ENCODE results near the gene PLCB1. TPM values are rescaled to one million over a fixed set of nuclear protein-coding genes. Genes with fewer than 3 reads are reported as not detected.

Gene PLCB1
- polyA plus RNA-seq, 4 donors = 1.8 to 5.4 (median 2.0) TPM

- Histone ChIP-seq H3K36me3 (ENCODE audit: control insufficient read depth in 3 of 3, insufficient read depth in 2 of 3, low read depth in 1 of 3, low read length in 3 of 3) (no peaks in the 10 kb centered on the region), H3K27me3 (ENCODE audit: control insufficient read depth in 3 of 3, insufficient read depth in 3 of 3, low read length in 3 of 3) (no peaks in the 10 kb centered on the region), H3K4me3 (ENCODE audit: low read depth in 1 of 3, low read length in 3 of 3) (no peak overlapping the region), H3K4me1 (ENCODE audit: control insufficient read depth in 3 of 3, insufficient read depth in 2 of 3, low read depth in 1 of 3, low read length in 2 of 3) (no peaks in the 10 kb centered on the region), H3K9me3 (ENCODE audit: control insufficient read depth in 2 of 2, insufficient read depth in 1 of 2, low read depth in 1 of 2, low read length in 1 of 2) (no peaks in the 10 kb centered on the region), H3K27ac (ENCODE audit: low read depth in 1 of 3, low read length in 2 of 3) (no peak overlapping the region)
- FAIRE-seq = no peak
- DNase-seq = no peak
- WGBS, 3 donors = 67 to 82% (median 72%) methylated on average over 2 of the region's 2 CpGs
These were observed 311.5 kb downstream of the PLCB1 start for GRCh38 chr20:8443464-8444072.

- WGBS, 3 donors = 67 to 84% (median 76%) methylated on average over 3 of the region's 3 CpGs
- no peaks in the 10 kb centered on the region for H3K9me3 ChIP-seq (ENCODE audit: control insufficient read depth in 2 of 2, insufficient read depth in 1 of 2, low read depth in 1 of 2, low read length in 1 of 2)
- FAIRE-seq (no peak), DNase-seq (peak in 1 of 2 donors; percentile 54)
- H3K27ac ChIP-seq (ENCODE audit: low read depth in 1 of 3, low read length in 2 of 3) = no peak overlapping the region
- no peaks in the 10 kb centered on the region for H3K27me3 ChIP-seq (ENCODE audit: control insufficient read depth in 3 of 3, insufficient read depth in 3 of 3, low read length in 3 of 3)
- H3K4me1 ChIP-seq (ENCODE audit: control insufficient read depth in 3 of 3, insufficient read depth in 2 of 3, low read depth in 1 of 3, low read length in 2 of 3) = no peaks in the 10 kb centered on the region
- H3K36me3 ChIP-seq (ENCODE audit: control insufficient read depth in 3 of 3, insufficient read depth in 2 of 3, low read depth in 1 of 3, low read length in 3 of 3) = no peaks in the 10 kb centered on the region
- H3K4me3 ChIP-seq (ENCODE audit: low read depth in 1 of 3, low read length in 3 of 3) = no peak overlapping the region
These were observed 315.4 kb downstream of the PLCB1 start for GRCh38 chr20:8447262-8448120.

GRCh38 chr20:8449123-8449522 is 317.1 kb downstream of the PLCB1 start:
- H3K27me3 ChIP-seq (ENCODE audit: control insufficient read depth in 3 of 3, insufficient read depth in 3 of 3, low read length in 3 of 3) = no peaks in the 10 kb centered on the region
- FAIRE-seq = no peak
- H3K9me3 ChIP-seq (ENCODE audit: control insufficient read depth in 2 of 2, insufficient read depth in 1 of 2, low read depth in 1 of 2, low read length in 1 of 2) = no peaks in the 10 kb centered on the region
- WGBS, 3 donors = 77 to 93% (median 92%) methylated on average over 5 of the region's 5 CpGs
- no peaks in the 10 kb centered on the region for H3K36me3 ChIP-seq (ENCODE audit: control insufficient read depth in 3 of 3, insufficient read depth in 2 of 3, low read depth in 1 of 3, low read length in 3 of 3)
- no peak overlapping the region for H3K27ac ChIP-seq (ENCODE audit: low read depth in 1 of 3, low read length in 2 of 3)
- H3K4me3 ChIP-seq (ENCODE audit: low read depth in 1 of 3, low read length in 3 of 3) = no peak overlapping the region
- H3K4me1 ChIP-seq (ENCODE audit: control insufficient read depth in 3 of 3, insufficient read depth in 2 of 3, low read depth in 1 of 3, low read length in 2 of 3) = no peaks in the 10 kb centered on the region
- no peak for DNase-seq

DNA sequence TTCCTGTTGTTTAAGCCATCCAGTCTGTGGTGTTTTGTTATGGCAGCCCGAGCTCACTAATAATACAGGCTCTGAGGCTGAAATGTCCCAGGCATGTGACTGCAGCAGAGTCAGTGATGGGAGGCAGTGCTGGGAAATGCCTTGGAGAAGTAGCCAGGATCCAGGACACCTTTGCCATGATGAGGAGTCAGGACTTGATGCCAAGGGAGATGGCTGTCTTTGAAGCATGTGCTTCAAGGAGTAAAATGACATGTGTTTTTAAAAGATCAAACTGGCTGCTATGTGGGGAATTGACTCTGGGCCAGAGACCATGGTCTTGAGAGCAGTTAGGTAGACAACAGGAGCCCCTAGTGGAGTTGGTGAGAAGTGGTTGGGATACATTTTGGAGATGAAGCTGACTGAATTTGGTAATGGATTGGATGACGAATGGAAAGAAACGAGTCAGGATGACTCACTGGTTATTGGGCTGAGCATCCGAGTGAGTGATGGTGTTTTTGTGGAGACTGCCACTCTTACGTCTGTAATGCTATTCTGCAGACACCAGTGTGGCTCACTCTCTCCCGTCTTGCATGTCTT is 322.2 kb downstream of the PLCB1 start:
- Histone ChIP-seq H3K36me3 (ENCODE audit: control insufficient read depth in 3 of 3, insufficient read depth in 2 of 3, low read depth in 1 of 3, low read length in 3 of 3) (no peaks in the 10 kb centered on the region), H3K4me1 (ENCODE audit: control insufficient read depth in 3 of 3, insufficient read depth in 2 of 3, low read depth in 1 of 3, low read length in 2 of 3) (no peaks in the 10 kb centered on the region), H3K4me3 (ENCODE audit: low read depth in 1 of 3, low read length in 3 of 3) (no peak overlapping the region), H3K9me3 (ENCODE audit: control insufficient read depth in 2 of 2, insufficient read depth in 1 of 2, low read depth in 1 of 2, low read length in 1 of 2) (no peaks in the 10 kb centered on the region), H3K27me3 (ENCODE audit: control insufficient read depth in 3 of 3, insufficient read depth in 3 of 3, low read length in 3 of 3) (no peaks in the 10 kb centered on the region), H3K27ac (ENCODE audit: low read depth in 1 of 3, low read length in 2 of 3) (no peak overlapping the region)
- FAIRE-seq (no peak), DNase-seq (no peak)
- WGBS, 3 donors = 63 to 75% (median 68%) methylated on average over 6 of the region's 6 CpGs

DNA sequence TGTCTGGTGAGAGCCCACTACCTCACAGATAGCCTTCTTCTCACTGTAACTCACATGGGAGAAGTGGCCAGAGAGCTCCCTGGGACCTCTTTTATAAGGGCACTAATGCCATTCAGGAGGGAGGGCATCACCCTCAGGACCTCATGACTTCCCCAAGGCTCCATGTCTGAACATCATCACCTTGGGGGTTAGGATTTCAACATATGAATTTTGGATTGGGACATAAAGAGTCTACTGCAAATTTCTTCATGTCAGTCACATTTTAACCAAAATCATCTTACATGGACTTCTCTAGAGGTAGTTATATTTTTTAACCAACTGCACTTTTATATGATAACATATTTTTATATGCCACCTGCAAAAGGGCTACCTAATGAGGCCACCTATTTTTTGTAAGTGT is 324.7 kb downstream of the PLCB1 start:
- FAIRE-seq (no peak), DNase-seq (no peak)
- no peak overlapping the region for H3K27ac ChIP-seq (ENCODE audit: low read depth in 1 of 3, low read length in 2 of 3)
- H3K4me3 ChIP-seq (ENCODE audit: low read depth in 1 of 3, low read length in 3 of 3) = no peak overlapping the region
- no peaks in the 10 kb centered on the region for H3K36me3 ChIP-seq (ENCODE audit: control insufficient read depth in 3 of 3, insufficient read depth in 2 of 3, low read depth in 1 of 3, low read length in 3 of 3)
- H3K27me3 ChIP-seq (ENCODE audit: control insufficient read depth in 3 of 3, insufficient read depth in 3 of 3, low read length in 3 of 3) = no peaks in the 10 kb centered on the region
- no peaks in the 10 kb centered on the region for H3K4me1 ChIP-seq (ENCODE audit: control insufficient read depth in 3 of 3, insufficient read depth in 2 of 3, low read depth in 1 of 3, low read length in 2 of 3)
- H3K9me3 ChIP-seq (ENCODE audit: control insufficient read depth in 2 of 2, insufficient read depth in 1 of 2, low read depth in 1 of 2, low read length in 1 of 2) = no peaks in the 10 kb centered on the region

DNA sequence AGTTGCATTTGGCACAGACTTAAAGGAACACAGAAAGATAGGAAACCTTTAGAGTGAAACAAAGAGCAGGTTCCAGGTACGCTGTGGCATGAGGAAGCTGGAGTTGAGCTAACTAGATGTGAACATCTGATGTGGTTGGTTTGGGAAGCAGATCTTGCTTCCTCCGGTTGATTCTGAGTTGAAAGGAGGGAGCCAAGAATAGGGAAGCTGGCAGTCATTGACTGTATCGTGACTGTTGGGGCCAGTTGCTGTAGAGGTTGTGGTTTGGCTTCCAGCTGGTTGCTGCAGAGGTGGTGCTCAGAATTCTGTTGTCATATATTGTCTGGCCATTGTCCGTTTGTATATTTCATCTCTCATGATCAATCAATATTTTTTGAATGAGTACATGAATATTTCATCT is 325.9 kb downstream of the PLCB1 start:
- Histone ChIP-seq H3K9me3 (ENCODE audit: control insufficient read depth in 2 of 2, insufficient read depth in 1 of 2, low read depth in 1 of 2, low read length in 1 of 2) (no peaks in the 10 kb centered on the region), H3K36me3 (ENCODE audit: control insufficient read depth in 3 of 3, insufficient read depth in 2 of 3, low read depth in 1 of 3, low read length in 3 of 3) (no peaks in the 10 kb centered on the region), H3K4me1 (ENCODE audit: control insufficient read depth in 3 of 3, insufficient read depth in 2 of 3, low read depth in 1 of 3, low read length in 2 of 3) (no peaks in the 10 kb centered on the region), H3K27ac (ENCODE audit: low read depth in 1 of 3, low read length in 2 of 3) (no peak overlapping the region), H3K27me3 (ENCODE audit: control insufficient read depth in 3 of 3, insufficient read depth in 3 of 3, low read length in 3 of 3) (no peaks in the 10 kb centered on the region), H3K4me3 (ENCODE audit: low read depth in 1 of 3, low read length in 3 of 3) (no peak overlapping the region)
- FAIRE-seq (no peak), DNase-seq (no peak)
- WGBS, 3 donors = 65 to 67% (median 67%) methylated on average over 4 of the region's 4 CpGs

DNA sequence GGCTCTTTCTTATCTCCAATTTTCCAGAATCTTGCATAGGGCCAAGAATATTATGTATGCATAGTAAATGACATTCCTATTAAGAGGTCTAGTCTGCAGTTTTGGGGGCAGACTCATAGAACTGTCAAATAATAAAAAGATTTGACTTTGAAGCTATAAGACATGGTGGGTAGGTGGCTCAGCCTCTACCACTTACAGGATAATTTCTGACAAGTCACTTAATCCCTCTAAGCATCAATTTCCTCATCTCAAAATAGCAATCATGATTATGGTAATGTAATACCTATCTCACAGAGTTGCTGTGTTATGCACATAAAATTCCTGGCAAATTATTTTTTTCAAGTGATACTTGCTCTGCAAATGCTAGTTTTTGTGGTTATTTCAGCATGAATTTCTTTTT is 329.1 kb downstream of the PLCB1 start:
- no peak for FAIRE-seq
- H3K4me3 ChIP-seq (ENCODE audit: low read depth in 1 of 3, low read length in 3 of 3) = no peak overlapping the region
- H3K36me3 ChIP-seq (ENCODE audit: control insufficient read depth in 3 of 3, insufficient read depth in 2 of 3, low read depth in 1 of 3, low read length in 3 of 3) = no peaks in the 10 kb centered on the region
- no peak for DNase-seq
- H3K4me1 ChIP-seq (ENCODE audit: control insufficient read depth in 3 of 3, insufficient read depth in 2 of 3, low read depth in 1 of 3, low read length in 2 of 3) = no peaks in the 10 kb centered on the region
- H3K9me3 ChIP-seq (ENCODE audit: control insufficient read depth in 2 of 2, insufficient read depth in 1 of 2, low read depth in 1 of 2, low read length in 1 of 2) = peaks cover 0 to 4% of the 10 kb centered on the region in 2 donors
- H3K27ac ChIP-seq (ENCODE audit: low read depth in 1 of 3, low read length in 2 of 3) = no peak overlapping the region
- H3K27me3 ChIP-seq (ENCODE audit: control insufficient read depth in 3 of 3, insufficient read depth in 3 of 3, low read length in 3 of 3) = no peaks in the 10 kb centered on the region

- Histone ChIP-seq H3K9me3 (ENCODE audit: control insufficient read depth in 2 of 2, insufficient read depth in 1 of 2, low read depth in 1 of 2, low read length in 1 of 2) (peaks cover 0 to 4% of the 10 kb centered on the region in 2 donors), H3K4me3 (ENCODE audit: low read depth in 1 of 3, low read length in 3 of 3) (no peak overlapping the region), H3K4me1 (ENCODE audit: control insufficient read depth in 3 of 3, insufficient read depth in 2 of 3, low read depth in 1 of 3, low read length in 2 of 3) (no peaks in the 10 kb centered on the region), H3K27me3 (ENCODE audit: control insufficient read depth in 3 of 3, insufficient read depth in 3 of 3, low read length in 3 of 3) (no peaks in the 10 kb centered on the region), H3K36me3 (ENCODE audit: control insufficient read depth in 3 of 3, insufficient read depth in 2 of 3, low read depth in 1 of 3, low read length in 3 of 3) (no peaks in the 10 kb centered on the region), H3K27ac (ENCODE audit: low read depth in 1 of 3, low read length in 2 of 3) (no peak overlapping the region)
- no peak for FAIRE-seq
- 67 to 82% (median 81%) methylated on average over 2 of the region's 2 CpGs for WGBS, 3 donors
- peak in 1 of 2 donors; percentile 88 for DNase-seq
These were observed 332.3 kb downstream of the PLCB1 start for GRCh38 chr20:8464368-8464767.
